Stimulated activated CD4-positive, alpha-beta T cell treated with anti-CD3 and anti-CD28 coated beads, Interleukin-12 subunit alpha, Interleukin-12 subunit beta, amount 100 ng/mL, for 24 hours (primary cell): ENCODE measurements around the gene ZNF598.

Experiments used
- DNase-seq, 2 experiments: peaks; one replicate each; pipeline ENCODE4 v3.0.0-alpha.2; 2020; ENCODE audit warnings: low read depth in 2 of 2

ZNF598 gene

DNA sequence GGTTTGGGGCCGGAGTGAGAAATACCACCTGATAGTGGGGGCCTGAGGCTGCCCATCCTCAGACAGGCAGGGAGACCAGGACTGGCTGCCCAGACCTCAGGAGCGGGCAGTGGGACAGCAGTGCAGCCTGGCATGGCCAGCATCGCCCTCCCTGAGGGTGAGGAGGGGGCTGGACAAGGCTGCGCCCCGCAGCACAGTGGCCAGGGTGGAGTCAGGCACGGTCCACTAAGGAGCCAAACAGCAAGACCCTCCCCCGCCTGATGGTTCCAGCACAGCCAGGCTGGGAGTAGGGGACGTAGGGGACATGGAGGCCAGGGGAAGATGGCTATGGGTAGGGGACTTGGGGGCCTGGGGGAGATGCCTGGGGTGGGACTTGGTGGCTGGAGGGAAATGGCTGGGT, 3.3 kb downstream of the ZNF598 start:
- no peak for DNase-seq

DNA sequence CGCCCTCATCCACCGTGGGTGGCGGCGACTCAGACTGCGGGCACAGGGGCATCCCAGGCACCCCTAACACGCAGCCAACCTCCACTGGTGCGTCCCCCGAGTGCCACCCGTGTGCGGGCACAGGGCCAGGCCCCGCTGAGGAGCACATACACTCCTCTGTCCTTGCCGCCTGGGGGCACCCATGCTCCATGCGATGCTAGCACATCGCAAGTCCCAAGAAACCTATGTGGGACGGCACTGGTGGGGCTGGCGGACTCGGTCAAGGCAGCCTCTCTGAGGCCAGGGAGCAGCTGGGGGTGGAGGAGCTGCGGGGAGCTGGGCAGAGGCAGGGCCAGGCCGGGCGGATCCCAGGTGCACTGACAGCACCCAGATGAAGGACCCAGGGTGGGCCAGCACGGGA, 4.0 kb downstream of the ZNF598 start:
- DNase-seq, result no peak

DNA sequence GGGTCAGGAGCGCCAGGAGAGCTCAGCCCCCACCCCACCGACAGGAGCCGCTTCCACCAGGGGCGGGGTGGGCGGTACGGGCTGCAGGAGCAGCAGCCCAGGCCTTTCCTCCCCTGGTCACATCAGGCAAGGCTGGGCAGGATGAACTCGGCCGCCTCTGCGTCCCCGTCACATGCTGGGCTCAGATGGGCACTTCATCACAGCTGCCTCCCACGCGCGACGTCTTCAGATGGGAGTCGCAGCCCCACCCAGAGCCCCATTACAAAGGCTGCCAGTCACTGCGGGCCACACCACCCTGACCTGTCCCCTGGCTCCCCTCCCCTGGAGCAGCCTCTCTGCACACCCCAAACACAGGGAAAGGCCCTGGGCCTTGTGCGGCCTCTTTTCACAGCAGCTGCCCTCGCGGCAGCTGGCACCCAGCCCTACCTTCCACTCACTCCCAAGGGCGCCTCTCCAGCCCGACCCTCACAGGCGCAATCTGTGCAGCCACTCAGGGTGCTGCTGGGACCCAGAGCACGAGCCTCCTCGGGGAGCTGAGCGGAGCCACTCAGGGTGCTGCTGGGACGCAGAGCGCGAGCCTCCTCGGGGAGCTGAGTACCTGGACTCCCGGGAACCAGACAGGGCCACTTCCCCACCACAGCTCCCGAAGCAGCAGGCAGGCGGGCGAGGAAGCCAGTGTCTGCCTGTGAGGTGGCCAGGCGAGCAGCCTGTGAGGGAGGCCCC, 4.7 kb downstream of the ZNF598 start:
- DNase-seq, result no peak

DNA sequence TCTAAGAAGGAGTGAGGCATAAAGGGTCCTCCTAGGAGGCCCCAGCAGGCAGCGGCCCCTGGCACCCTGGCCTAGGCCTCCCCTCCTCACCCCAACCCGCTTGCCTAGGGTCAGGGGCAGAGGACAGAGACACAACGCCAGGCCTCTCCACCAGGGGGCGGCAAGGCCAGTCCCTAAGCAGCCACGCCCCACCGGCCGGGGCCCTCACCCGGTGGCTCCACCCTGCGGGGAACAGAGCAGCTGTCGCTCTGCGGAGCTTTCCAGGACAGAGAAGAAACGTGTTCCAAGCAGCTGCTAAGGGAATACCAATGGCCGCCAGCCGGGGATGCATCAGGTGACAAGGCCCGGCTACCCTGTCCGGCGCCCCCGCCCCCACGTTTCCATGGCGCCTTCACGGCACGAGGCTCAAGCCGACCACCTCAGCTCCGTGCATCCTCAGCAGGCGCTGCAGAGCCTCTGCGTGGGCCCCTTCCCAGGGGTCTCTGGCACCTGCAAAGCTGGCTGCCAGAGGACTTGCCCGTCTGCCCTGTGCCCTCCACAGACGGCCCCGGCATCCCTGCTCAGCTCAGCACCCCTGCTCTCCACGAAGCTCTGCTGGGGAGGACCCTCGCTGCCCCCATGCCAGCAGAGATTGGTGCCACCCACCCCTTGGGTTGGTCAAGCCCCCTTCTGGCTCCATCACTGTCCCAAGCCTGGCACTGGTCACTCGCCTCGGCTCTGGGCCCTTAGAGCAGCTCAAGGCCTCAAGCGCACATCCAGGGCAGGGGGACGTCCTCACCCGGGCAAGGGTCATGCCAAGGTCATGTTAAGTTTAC, 5.6 kb downstream of the ZNF598 start:
- peak; percentile 66 to 91 for DNase-seq

DNA sequence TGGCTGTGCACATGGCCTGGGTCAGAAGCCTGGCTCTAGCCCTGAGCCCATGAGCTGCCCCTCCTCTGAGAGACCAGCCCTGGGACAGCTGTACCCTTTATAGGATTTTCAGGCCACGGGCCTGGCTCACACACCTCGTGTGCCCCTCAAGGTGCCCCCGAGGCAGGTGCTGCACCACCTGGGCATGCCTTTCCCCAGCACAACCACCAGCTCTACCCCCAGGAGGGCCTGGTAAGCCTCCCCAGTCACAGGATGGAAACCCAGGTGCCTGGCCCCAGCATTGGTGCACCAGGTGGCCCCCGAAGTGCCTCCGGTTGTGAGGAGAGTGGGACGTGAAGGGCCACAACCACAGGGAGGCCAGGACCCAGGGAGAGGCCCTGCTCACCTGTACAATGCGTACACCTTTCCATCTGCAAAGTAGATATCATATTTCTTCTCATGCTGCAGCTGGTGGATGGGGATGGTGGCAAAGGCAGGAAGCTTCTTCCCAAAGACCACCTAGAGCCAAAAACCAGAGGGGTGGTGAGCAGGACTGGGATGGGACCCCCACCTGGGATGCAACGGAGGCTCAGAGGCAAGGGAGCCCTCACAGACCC, 6.3 kb downstream of the ZNF598 start:
- DNase-seq, result no peak

DNA sequence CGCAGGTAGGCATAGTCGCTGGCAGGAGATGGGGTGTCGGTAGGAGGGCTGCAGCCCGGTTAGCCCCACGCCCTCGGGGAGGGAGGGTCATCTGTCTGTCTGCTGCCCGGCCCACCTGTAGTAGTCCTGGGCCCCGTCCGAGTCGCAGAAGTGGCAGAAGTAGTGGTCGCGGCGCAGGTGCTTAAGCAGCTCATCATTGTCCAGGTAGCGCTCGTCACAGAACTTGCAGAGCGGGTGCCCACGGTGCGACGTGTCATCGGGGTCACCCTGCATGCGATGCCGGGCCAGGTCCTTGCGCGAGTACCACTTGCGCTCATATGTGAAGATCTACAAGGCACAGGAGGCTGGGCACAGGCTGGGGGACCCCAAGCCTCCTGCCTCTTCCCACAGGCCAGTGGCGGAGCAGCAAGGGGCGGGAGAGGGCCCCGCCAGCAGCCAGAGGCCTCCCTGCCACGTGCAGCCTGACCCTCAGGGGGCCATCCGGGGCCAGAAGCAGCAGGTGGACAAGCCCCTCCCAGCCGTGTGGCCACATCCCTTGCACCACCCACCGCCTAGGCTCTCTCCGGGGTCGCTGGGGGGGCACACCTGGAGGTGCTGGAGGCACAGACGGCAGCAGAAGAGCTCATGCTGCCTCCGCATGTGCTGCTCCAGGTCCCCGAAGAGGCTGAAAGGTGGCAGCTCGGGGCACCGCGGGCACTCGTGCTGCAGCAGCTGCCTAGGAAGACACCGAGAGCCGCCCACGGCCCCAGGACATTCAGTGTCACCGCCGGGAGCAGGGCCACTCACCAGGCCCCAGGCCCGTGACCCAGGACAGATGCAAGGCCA, 7.0 kb downstream of the ZNF598 start:
- DNase-seq, result no peak

DNA sequence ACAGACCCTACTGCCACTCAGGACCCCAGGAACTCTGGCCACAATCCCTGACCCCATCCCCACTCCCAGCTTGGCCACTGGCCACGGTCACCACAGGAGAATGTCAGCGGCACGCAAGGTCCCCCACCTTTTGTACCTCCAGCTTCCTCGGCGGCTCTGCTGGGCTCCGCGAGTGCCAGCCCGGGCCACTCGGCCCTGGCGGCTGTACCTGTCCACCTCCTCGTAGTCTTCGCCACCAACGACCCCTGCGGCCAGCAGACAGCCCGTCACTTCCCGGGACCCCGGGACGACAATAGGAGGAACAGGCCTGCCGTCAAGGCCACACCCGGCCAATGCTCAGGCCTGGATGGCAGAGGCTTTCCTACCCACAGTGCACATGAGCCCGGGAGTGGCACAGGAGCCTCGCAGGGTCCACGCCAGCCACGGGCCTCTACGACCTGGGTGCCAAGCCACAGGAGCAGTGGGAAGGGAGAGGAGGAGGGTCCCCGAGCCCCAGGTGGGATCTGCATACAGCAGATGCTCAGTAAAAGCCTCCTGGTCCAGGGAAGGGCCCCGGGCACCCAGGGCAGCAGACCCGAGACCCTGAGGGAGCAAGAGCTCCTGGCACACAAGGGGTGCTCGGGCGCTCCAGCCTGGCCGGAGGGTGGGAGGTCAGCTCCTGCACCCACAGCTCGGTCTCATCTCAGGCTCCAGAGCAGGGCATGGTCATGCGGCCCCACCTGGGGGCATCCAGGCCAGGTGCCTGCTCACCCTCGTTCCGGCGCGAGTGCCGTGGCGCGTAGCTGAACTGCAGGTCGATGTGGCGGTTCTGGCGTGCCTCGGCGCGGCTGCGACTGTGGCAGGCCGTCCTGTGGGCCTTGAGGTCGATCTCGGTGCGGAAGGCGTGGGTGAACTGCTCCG, 7.9 kb downstream of the ZNF598 start:
- DNase-seq, result no peak

DNA sequence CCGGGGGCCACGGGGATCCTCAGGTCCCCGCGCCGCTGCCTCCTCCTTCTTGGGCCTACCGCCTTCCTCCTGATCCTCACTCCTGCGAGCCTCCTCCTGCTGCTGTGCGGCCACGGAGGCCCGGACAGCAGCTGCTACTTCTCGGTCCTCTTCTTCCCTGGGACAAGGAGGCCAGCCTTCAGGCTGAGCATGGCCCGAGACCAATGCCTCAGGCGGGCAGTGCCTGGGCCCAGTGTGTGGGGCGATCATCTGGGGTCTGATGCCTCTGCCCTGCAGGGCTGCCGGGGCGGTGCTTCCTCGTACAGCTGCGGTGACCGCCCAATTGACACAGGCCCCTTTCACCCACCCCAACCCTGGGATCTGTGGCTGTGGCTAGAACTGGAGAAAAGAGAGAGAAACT, 8.6 kb downstream of the ZNF598 start:
- no peak for DNase-seq

DNA sequence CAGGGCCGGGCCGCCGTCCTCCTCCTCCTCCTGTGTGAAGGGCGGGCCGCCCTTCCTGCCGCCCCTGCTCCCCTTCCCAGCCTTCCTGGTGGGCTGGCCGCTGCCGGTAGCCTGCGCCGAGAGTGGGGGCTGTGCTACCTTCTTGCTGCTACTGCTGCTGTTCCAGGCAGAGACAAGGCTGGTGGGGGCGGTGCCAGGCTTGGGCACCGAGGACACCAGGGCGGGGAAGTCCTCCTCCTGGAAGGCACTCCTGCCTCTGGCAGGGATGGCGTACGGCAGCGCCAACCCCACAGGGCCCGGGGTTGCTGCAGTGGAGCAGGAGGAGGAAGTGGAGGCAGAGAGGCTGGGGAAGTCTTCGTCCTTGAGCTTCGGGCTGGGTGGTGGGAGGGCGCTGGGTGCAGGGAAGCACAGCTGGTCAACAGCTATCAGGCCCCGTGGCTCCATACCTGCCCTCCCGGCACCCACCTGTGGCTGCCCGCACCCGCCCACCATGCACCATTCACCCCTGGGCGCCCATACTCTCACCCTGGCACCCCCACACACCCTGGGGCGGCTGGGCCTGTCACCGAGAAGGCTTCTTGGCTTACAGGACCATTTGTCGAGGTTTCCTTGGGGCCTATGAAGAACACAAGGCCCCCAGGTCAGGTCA, 9.6 kb downstream of the ZNF598 start:
- no peak for DNase-seq

DNA sequence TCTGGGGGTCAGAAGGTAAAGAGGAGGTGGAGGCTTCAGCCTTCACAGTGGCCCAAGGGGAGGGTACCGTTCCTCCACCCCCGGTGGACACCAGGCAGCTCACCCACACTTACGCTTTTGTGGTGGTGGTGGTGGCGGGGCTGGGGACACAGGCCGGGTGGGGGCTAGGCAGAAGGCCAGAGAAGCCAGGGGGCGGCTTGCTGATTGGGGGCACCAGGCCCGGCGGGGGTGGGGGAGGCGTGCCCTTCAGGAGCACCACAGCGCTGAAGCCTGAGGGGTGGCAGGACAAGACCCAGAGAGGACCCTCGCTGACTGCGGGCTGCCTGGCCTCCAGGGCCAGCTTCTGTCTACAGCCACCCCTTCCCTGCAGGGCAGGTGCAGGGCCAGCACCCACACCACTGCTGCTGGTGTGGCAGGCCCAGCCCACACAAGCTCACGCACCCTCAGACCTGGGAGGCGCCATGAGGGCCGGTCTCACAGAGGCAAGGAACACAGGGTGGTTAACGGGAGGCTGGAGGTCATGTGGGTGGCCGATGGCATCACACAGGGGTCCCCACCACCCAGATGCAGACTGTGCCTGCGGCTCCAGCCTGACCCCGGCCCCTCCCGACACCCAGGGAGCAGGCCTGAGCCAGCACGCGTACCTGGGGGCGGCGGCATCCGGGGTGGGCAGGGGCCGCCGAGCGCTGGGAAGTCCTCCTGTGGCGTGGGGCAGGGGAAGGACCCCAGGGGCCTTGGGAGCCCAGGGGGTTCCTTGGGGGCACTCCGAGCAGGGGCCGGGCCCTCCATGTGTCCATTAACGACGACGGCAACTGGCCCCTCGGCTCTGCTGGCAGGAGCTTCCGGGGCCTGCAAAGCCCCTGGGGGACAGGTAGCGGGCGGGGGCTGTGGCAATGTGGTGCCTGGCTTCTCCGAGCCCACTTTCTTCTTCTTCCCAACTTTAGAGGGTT, 10.5 kb downstream of the ZNF598 start:
- no peak for DNase-seq

DNA sequence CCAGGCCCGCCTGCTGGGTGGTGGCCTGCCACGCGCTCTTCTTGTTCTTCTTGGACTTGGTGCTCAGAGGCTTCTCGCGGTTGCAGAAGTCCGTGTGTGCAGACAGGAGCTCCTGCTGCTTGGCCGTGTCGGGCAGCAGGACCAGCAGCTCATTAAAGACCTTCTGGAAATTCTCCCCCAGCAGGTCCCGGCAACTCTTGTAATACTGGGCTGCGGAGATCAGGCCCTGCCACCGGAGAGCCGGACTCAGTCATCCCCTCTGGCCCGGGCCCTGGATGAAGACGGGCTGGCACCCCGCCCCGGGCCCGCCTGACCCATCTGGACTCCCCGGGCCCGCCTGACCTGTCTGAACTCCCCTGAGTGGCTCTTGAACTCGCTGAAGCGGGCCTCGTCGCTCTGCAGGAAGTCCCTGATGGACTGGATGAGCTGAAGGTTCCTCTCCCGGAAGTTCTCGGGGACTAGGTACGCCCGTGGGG, 11.2 kb downstream of the ZNF598 start:
- no peak for DNase-seq

DNA sequence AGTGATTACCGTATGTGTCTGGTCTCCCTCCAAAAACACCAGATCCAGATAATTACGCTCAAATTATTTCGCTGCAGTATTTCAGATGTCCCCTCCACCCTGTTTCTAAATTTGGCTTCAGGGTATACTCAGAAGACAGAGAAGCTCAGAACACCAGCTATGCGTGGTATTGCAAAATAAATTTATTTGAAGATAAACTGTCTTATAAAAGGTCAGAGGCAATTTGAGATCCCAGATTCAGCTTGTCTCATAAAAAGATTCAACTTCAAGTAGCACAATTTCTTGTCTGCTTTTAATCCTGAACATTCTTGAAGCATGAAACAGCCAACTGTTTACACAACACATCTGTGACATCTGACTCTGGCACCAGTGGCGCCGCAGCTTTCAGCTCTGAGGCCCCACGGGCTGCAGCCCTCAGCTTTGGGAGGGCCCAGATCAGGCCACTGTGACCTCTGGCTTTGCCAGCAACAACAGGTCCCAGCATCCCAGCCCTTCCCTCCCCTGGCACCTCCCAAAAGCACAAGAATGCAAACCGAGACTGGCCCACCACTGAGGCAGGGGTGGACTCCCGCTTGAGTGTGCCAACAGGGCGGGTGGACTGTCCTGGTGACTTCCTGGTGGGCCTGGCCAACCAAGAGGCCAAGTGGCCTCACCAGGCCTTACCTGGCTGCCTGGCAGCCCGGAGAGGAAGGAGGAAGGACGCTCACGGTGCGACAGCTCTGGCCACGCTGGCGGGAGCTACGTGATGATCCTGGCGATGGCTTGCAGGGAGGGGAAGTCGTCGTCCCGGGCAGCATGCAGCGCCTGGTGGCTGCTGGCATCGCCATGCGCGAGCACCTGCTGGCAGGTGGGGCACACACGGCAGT, 11.9 kb downstream of the ZNF598 start:
- no peak for DNase-seq

DNA sequence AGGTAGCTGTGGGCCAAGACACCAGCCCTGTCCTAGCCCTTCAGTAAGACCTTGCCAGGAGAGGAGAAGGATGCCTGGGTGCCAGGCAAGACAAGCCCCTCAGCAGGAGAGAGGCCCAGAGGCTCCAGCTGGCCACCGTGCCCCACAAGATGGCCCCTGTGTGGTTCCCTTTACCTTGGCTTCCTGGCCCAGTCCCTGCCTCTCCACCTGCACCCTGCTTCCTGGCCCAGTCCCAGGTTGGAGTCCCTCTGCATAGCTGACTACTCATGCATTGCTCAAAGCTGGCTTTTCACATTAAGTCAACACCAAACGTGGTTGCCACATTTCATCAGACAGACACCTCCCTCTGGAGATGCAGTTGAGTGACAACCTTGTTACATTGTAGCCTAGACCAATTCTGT, 15.9 kb downstream of the ZNF598 start:
- no peak for DNase-seq

DNA sequence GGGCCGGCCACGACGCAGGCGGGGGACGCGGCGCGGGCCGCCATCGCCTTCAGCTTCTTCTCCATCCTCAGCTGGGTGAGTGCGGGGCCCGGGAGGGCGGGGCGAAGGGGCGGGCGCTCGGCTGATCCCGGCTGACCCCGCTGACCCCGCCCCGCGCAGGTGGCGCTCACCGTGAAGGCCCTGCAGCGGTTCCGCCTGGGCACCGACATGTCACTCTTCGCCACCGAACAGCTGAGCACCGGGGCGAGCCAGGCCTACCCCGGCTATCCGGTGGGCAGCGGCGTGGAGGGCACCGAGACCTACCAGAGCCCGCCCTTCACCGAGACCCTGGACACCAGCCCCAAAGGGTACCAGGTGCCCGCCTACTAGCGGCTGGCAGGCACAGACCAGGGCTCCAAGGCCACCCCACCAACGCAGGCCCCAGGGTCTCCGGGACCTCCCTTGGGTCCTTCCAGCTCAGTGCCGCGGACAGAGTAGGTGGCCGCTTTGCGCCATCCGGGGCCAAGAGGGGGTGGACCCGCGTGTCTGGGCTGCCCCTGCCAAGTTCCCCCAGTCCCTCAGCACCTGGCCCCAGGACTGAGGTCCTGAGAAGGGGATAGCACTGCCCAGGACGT, 16.8 kb downstream of the ZNF598 start:
- DNase-seq, result no peak

DNA sequence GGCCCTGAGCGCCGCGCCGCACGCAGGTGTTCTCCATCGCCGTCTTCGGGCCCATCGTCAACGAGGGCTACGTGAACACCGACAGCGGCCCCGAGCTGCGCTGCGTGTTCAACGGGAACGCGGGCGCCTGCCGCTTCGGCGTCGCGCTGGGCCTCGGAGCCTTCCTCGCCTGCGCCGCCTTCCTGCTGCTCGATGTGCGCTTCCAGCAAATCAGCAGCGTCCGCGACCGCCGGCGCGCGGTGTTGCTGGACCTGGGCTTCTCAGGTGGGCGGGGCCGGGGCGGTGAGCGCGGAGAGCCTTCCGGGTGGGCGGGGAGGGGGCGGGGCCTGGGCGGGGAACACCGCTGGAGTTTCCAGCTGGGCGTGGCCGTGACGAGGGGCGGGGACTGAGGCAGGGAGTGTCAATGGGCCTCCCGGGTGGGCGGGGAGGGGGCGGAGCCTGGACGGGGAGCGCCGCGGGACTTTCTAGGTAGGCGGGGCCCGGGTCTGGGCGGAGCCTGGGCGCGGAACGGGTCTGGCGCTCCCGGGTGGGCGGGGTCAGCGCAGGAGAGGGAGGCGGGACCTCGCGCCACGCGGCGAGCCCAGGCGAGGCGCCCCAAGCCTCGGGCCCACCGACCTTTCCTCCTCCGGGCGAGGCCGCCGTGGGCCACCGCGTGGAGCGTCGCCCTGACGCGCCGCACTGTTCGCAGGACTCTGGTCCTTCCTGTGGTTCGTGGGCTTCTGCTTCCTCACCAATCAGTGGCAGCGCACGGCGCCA, 17.5 kb downstream of the ZNF598 start:
- DNase-seq, result peak; percentile 93 to 97

DNA sequence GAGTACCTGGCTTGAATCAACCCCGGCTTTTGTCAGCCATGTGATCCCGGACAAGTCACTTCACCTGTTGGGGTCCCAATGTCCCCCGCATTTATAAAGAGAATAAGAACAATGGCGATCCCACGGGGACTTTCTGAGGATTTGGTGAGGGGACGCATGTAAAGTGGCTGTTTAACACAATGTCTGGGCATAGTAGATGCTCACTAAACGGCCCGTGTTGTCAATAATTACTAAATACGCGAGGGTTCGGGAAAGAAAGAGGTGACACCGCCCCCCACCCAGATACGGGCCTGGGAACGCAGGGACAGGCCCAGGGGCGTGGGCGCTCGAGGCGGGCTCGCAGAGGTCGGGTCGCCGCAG, 18.1 kb downstream of the ZNF598 start:
- DNase-seq, result no peak

DNA sequence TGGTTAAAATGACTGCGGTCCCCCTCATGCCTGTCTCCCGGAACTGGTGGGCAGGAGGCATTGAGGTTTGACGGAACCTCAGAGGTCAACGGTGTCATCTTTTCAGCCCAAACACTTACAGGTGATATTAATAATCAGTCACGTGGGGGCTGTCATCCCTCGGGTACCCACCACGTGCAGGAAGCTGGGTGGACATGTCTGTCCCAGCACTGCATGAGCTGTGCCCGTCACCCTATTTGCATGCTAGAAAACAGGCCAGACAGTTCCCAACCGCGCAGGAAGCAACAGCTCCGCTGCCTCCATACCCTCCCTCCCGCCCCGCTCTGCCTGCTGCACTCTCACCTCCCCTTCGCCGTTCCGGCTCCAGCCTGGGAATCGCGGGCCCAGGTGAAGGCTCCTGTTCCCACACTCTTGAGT, 18.5 kb downstream of the ZNF598 start:
- no peak for DNase-seq
